ENCODE measurements around the gene IFNGR2. TPM values are rescaled to one million over a fixed set of nuclear protein-coding genes. Genes with fewer than 3 reads are reported as not detected.
"Not testable (repeated sequence)": the region's sequence is repeated elsewhere in the genome, so short reads cannot be mapped to it uniquely, and the experiment has no call there.

The IFNGR2 gene
- total and polyA plus RNA-seq, 2 donors (not counting 3 experiments of a cell fraction or from before 2014, with no cell fraction given), result 44.2 to 46.1 TPM

- dilution Hi-C loops (cut with MboI; ENCODE audit: extremely low pct_ligation_motif_present, low sequenced_read_pairs); H3K4me3 ChIP-seq (replicated peaks in 1 of 3; ENCODE audit: insufficient read depth in 1 of 3, low read depth in 1 of 3, low read length in 3 of 3); H3K9me3 ChIP-seq (replicated peaks; ENCODE audit: control insufficient read depth, insufficient read depth, low read length); H3K27me3 ChIP-seq (ENCODE audit: control insufficient read depth in 2 of 2, insufficient read depth in 2 of 2, low read length in 2 of 2); H3K9me1 ChIP-seq (replicated peaks; ENCODE audit: control insufficient read depth, extremely low read depth, insufficient read depth, low read length); BruUV-seq (replicated peaks); H3K36me3 ChIP-seq (ENCODE audit: control insufficient read depth in 2 of 2, extremely low read depth in 1 of 2, insufficient read depth in 2 of 2, low read length in 2 of 2); H4K20me1 ChIP-seq (replicated peaks; ENCODE audit: control insufficient read depth, extremely low read depth, insufficient read depth, low read length); H3K79me2 ChIP-seq (ENCODE audit: control insufficient read depth, insufficient read depth, low read length): not testable (repeated sequence)
- Histone ChIP-seq H3K4me1 (ENCODE audit: control insufficient read depth, extremely low read depth, insufficient read depth, low read length) (peaks cover 36% of the 10 kb centered on the region), H2AFZ (ENCODE audit: low read depth, low read length) (peak overlapping the region; percentile 5), H3K9ac (replicated peaks; ENCODE audit: extremely low read depth, insufficient read depth, low read length) (peak overlapping the region; percentile 61), H3K27ac (ENCODE audit: insufficient read depth, low read depth, low read length) (peak overlapping the region; percentile 93), H3K4me2 (ENCODE audit: insufficient read depth, low read length) (peak overlapping the region; percentile 68)
- ChIA-PET POLR2A (interaction anchor here (0.5 kb wide), 1 partner anchor 23 kb away, joined by 3 read pairs; no protein-coding TSS in a partner anchor), CTCF (interaction anchor here (1.0 to 2.3 kb wide), 8 partner anchors 12 to 386 kb away, joined by 3 to 21 read pairs (median 4); no protein-coding TSS in a partner anchor)
- peak; percentile 24 for TF ChIP-seq FOS (IDR thresholded peaks at IDR 0.05; ENCODE audit: borderline replicate concordance, insufficient read depth, low read length)
- DNase-seq (ENCODE audit: low read depth, low spot score) (peak; percentile 58), FAIRE-seq (peak; percentile 82)
- intact Hi-C loops (cut with micrococcal nuclease), result loop anchor here (1.0 to 2.0 kb wide), 2 partner anchors 21 to 55 kb away; no protein-coding TSS in a partner anchor
Observed at GRCh38 chr21:33379934-33380333, 23.3 kb upstream of the IFNGR2 start.

GRCh38 chr21:33380483-33380998 lies 22.7 kb upstream of the IFNGR2 start:
- Histone ChIP-seq H3K4me2 (ENCODE audit: insufficient read depth, low read length) (peak overlapping the region; percentile 68), H2AFZ (ENCODE audit: low read depth, low read length) (peak overlapping the region; percentile 69), H3K27ac (ENCODE audit: insufficient read depth, low read depth, low read length) (peak overlapping the region; percentile 93), H3K79me2 (ENCODE audit: control insufficient read depth, insufficient read depth, low read length) (no peaks in the 10 kb centered on the region), H3K36me3 (ENCODE audit: control insufficient read depth in 2 of 2, extremely low read depth in 1 of 2, insufficient read depth in 2 of 2, low read length in 2 of 2) (no peaks in the 10 kb centered on the region), H4K20me1 (replicated peaks; ENCODE audit: control insufficient read depth, extremely low read depth, insufficient read depth, low read length) (no peaks in the 10 kb centered on the region), H3K4me3 (replicated peaks in 1 of 3; ENCODE audit: insufficient read depth in 1 of 3, low read depth in 1 of 3, low read length in 3 of 3) (no peak overlapping the region), H3K9me1 (replicated peaks; ENCODE audit: control insufficient read depth, extremely low read depth, insufficient read depth, low read length) (no peaks in the 10 kb centered on the region), H3K9me3 (replicated peaks; ENCODE audit: control insufficient read depth, insufficient read depth, low read length) (no peaks in the 10 kb centered on the region), H3K27me3 (ENCODE audit: control insufficient read depth in 2 of 2, insufficient read depth in 2 of 2, low read length in 2 of 2) (no peaks in the 10 kb centered on the region), H3K4me1 (ENCODE audit: control insufficient read depth, extremely low read depth, insufficient read depth, low read length) (peaks cover 34% of the 10 kb centered on the region), H3K9ac (replicated peaks; ENCODE audit: extremely low read depth, insufficient read depth, low read length) (peak overlapping the region; percentile 61)
- ChIA-PET CTCF (interaction anchor here (1.0 to 2.3 kb wide), 9 partner anchors 12 to 386 kb away, joined by 3 to 21 read pairs (median 4); no protein-coding TSS in a partner anchor), POLR2A (no interaction called here)
- FAIRE-seq (peak; percentile 100), DNase-seq (ENCODE audit: low read depth, low spot score) (peak; percentile 93)
- TF ChIP-seq MAX (IDR thresholded peaks at IDR 0.05; ENCODE audit: insufficient read depth, insufficient read length), result no peak
- no peak for TF ChIP-seq EZH2 (IDR thresholded peaks at IDR 0.05; ENCODE audit: borderline replicate concordance, low read depth, low read length, severe bottlenecking)
- no peak for TF ChIP-seq MYC (IDR thresholded peaks at IDR 0.05; ENCODE audit: low read depth, low read length)
- TF ChIP-seq POLR2AphosphoS5 (IDR thresholded peaks at IDR 0.05; ENCODE audit: insufficient read depth, low read depth, low read length), result peak; percentile 96
- peak; percentile 56 for TF ChIP-seq POLR2A (IDR thresholded peaks at IDR 0.05; ENCODE audit: low read depth, low read length)
- peak; percentile 97 for TF ChIP-seq FOS (IDR thresholded peaks at IDR 0.05; ENCODE audit: borderline replicate concordance, insufficient read depth, low read length)
- peak; percentile 35 for TF ChIP-seq GATA2 (IDR thresholded peaks at IDR 0.05; ENCODE audit: insufficient read depth, insufficient read length, low read depth, low read length)
- no peak for TF ChIP-seq CTCF (IDR thresholded peaks at IDR 0.05; ENCODE audit: extremely low read depth in 1 of 2, insufficient read depth in 1 of 2, low read depth in 1 of 2, low read length in 2 of 2)
- peak; percentile 68 for TF ChIP-seq JUN (IDR thresholded peaks at IDR 0.05; ENCODE audit: borderline replicate concordance, insufficient read depth, insufficient read length, low read depth)
- BruUV-seq (replicated peaks), result no TSS peak
- intact Hi-C loops (cut with micrococcal nuclease) (loop anchor here (1.0 to 2.0 kb wide), 2 partner anchors 21 to 54 kb away; no protein-coding TSS in a partner anchor), dilution Hi-C loops (cut with MboI; ENCODE audit: extremely low pct_ligation_motif_present, low sequenced_read_pairs) (no loop called here)

Measured in endothelial cell of umbilical vein (primary cell).